H9 (cell line): ENCODE measurements around the gene KIF3B. TPM values are rescaled to one million over a fixed set of nuclear protein-coding genes. Genes with fewer than 3 reads are reported as not detected.

Experiments
- DNase-seq: peaks from one replicate; pipeline ENCODE4 v3.0.0-alpha.2; 2017
- H2AFZ ChIP-seq: one replicate; pipeline ENCODE4 v1.6.1; 2013; ENCODE audit warnings: mild to moderate bottlenecking, low read length, control low read depth, moderate library complexity
- H2AK5ac ChIP-seq: 2 replicates; pipeline ENCODE4 v1.6.1; 2013; ENCODE audit warnings: low read length, control low read depth, mixed read lengths; ENCODE audit not compliant: insufficient read length
- H2BK120ac ChIP-seq: one replicate; pipeline ENCODE4 v1.6.1; 2013; ENCODE audit warnings: low read depth, mild to moderate bottlenecking, low read length, control low read depth, inconsistent platforms; ENCODE audit not compliant: poor library complexity, severe bottlenecking
- H2BK12ac ChIP-seq: 2 replicates; pipeline ENCODE4 v1.6.1; 2013; ENCODE audit warnings: low read length, control low read depth, mixed read lengths, low read depth; ENCODE audit not compliant: insufficient read length
- H2BK15ac ChIP-seq: 2 replicates; pipeline ENCODE4 v1.6.1; 2013; ENCODE audit warnings: low read depth, low read length, control low read depth
- H2BK20ac ChIP-seq: one replicate; pipeline ENCODE4 v1.6.1; 2013; ENCODE audit warnings: low read depth, mild to moderate bottlenecking, low read length, control low read depth, inconsistent platforms; ENCODE audit not compliant: poor library complexity, severe bottlenecking
- H2BK5ac ChIP-seq: 2 replicates; pipeline ENCODE4 v1.6.1; 2013; ENCODE audit warnings: low read length, control low read depth, mixed read lengths; ENCODE audit not compliant: insufficient read length
- H3K14ac ChIP-seq: 2 replicates; pipeline ENCODE4 v1.6.1; 2013; ENCODE audit warnings: low read length, control low read depth; ENCODE audit not compliant: insufficient read depth
- H3K18ac ChIP-seq: 2 replicates; pipeline ENCODE4 v1.6.1; 2013; ENCODE audit warnings: low read depth, mild to moderate bottlenecking, mixed read lengths, low read length, control low read depth; ENCODE audit not compliant: insufficient read length
- H3K23ac ChIP-seq: 2 replicates; pipeline ENCODE4 v1.6.1; 2013; ENCODE audit warnings: low read length, control low read depth, mixed read lengths, low read depth; ENCODE audit not compliant: insufficient read length
- H3K23me2 ChIP-seq: 2 replicates; pipeline ENCODE4 v1.6.1; 2013; ENCODE audit warnings: low read depth, mild to moderate bottlenecking, mixed read lengths, low read length, control low read depth; ENCODE audit not compliant: insufficient read length, poor library complexity, severe bottlenecking
- H3K27ac ChIP-seq: 2 replicates; pipeline ENCODE4 v1.5.1; 2013; ENCODE audit warnings: low read length, control low read depth, mixed read lengths, low read depth; ENCODE audit not compliant: insufficient read length
- H3K27me3 ChIP-seq: 2 replicates; pipeline ENCODE4 v1.6.1; 2013; ENCODE audit warnings: low read length, control low read depth, inconsistent platforms; ENCODE audit not compliant: insufficient read depth
- H3K4ac ChIP-seq: 2 replicates; pipeline ENCODE4 v1.6.1; 2013; ENCODE audit warnings: low read depth, mild to moderate bottlenecking, control low read depth, inconsistent platforms, low read length, moderate library complexity
- H3K4me1 ChIP-seq: 2 replicates; pipeline ENCODE4 v1.6.1; 2013; ENCODE audit warnings: low read length, control low read depth, inconsistent platforms; ENCODE audit not compliant: insufficient read depth
- H3K4me2 ChIP-seq: 2 replicates; pipeline ENCODE4 v1.6.1; 2013; ENCODE audit warnings: low read length, control low read depth, mixed read lengths; ENCODE audit not compliant: insufficient read length, insufficient read depth
- H3K56ac ChIP-seq: 2 replicates; pipeline ENCODE4 v1.6.1; 2013; ENCODE audit warnings: low read depth, mild to moderate bottlenecking, mixed read lengths, low read length, control low read depth; ENCODE audit not compliant: insufficient read length
- H3K79me1 ChIP-seq: 2 replicates; pipeline ENCODE4 v1.6.1; 2013; ENCODE audit warnings: low read depth, mild to moderate bottlenecking, moderate library complexity, low read length, control low read depth, inconsistent platforms; ENCODE audit not compliant: insufficient read depth, poor library complexity, severe bottlenecking
- H3K79me2 ChIP-seq: 2 replicates; pipeline ENCODE4 v1.6.1; 2013; ENCODE audit warnings: low read length, control low read depth, inconsistent platforms; ENCODE audit not compliant: insufficient read depth
- H3K9ac ChIP-seq: 2 replicates; pipeline ENCODE4 v1.6.1; 2013; ENCODE audit warnings: low read length, control low read depth, mixed read lengths; ENCODE audit not compliant: insufficient read length; ENCODE audit errors: extremely low read depth
- H3K9me3 ChIP-seq: one replicate; pipeline ENCODE4 v1.6.1; 2013; ENCODE audit warnings: low read depth, low read length, inconsistent platforms; ENCODE audit not compliant: control insufficient read depth
- H3T11ph ChIP-seq: one replicate; pipeline ENCODE4 v1.6.1; 2013; ENCODE audit warnings: mild to moderate bottlenecking, low read length, control low read depth, inconsistent platforms
- H4K20me1 ChIP-seq: one replicate; pipeline ENCODE4 v1.6.1; 2013; ENCODE audit not compliant: control insufficient read depth, insufficient read length, insufficient read depth
- H4K5ac ChIP-seq: 2 replicates; pipeline ENCODE4 v1.6.1; 2013; ENCODE audit warnings: low read depth, mild to moderate bottlenecking, mixed read lengths, low read length, control low read depth; ENCODE audit not compliant: insufficient read length
- H4K8ac ChIP-seq: replicated peaks from 2 replicates; pipeline ENCODE4 v1.6.1; 2013; ENCODE audit warnings: low read length, control low read depth, mixed read lengths, low read depth; ENCODE audit not compliant: insufficient read length
- H4K91ac ChIP-seq: 2 replicates; pipeline ENCODE4 v1.6.1; 2013; ENCODE audit warnings: low read depth, mild to moderate bottlenecking, moderate library complexity, mixed read lengths, low read length, control low read depth; ENCODE audit not compliant: insufficient read length
- H3K27ac Mint-ChIP-seq, 3 experiments: 2 replicates in 2 of 3; 3 replicates in 1 of 3; pipeline ENCODE4 v1.8.0; 2020 to 2021; ENCODE audit warnings: mixed read lengths in 3 of 3, mild to moderate bottlenecking in 1 of 3, moderate library complexity in 1 of 3
- H3K27me3 Mint-ChIP-seq: 2 replicates; pipeline ENCODE4 v1.8.0; 2021; ENCODE audit warnings: low read depth, mild to moderate bottlenecking, moderate library complexity, mixed read lengths
- H3K36me3 Mint-ChIP-seq, 3 experiments: 2 replicates in 2 of 3; 3 replicates in 1 of 3; pipeline ENCODE4 v1.8.0; 2020 to 2021; ENCODE audit warnings: low read depth in 3 of 3, mixed read lengths in 3 of 3; ENCODE audit not compliant: insufficient read depth in 1 of 3
- H3K4me1 Mint-ChIP-seq, 2 experiments: 2 replicates each; pipeline ENCODE4 v1.8.0; 2020; ENCODE audit warnings: mixed read lengths in 2 of 2
- H3K4me3 Mint-ChIP-seq, 2 experiments: 2 replicates in 1 of 2; 3 replicates in 1 of 2; pipeline ENCODE4 v1.8.0; 2020 to 2021; ENCODE audit warnings: mild to moderate bottlenecking in 2 of 2, mixed read lengths in 2 of 2, moderate library complexity in 1 of 2
- H3K9me3 Mint-ChIP-seq, 2 experiments: 2 replicates in 1 of 2; 3 replicates in 1 of 2; pipeline ENCODE4 v1.8.0; 2020; ENCODE audit warnings: mild to moderate bottlenecking in 2 of 2, mixed read lengths in 2 of 2, moderate library complexity in 1 of 2
- WGBS: extraction: QIAGEN DNeasy Blood & Tissue Kit; methylation state at CpG from one replicate; pipeline ENCODE4 v1.1.7; 2013; ENCODE audit warnings: missing lambda C conversion rate, low lambda C conversion rate, mixed read lengths; ENCODE audit not compliant: insufficient read length; ENCODE audit errors: extremely low coverage; 5-methylcytosine and 5-hydroxymethylcytosine counted together
- total RNA-seq: library from RNA; stranded (reverse); gene quantifications from 2 replicates; pipeline ENCODE4 v1.2.1, GENCODE V29; 2021
- TF ChIP-seq, protein P1 (sequence below): fragments of 200-600 bp; sonication (generic); conservative IDR thresholded peaks from 3 replicates; pipeline ENCODE4 v1.8.0; 2021; ENCODE audit warnings: antibody characterized with exemption, mild to moderate bottlenecking

KIF3B gene
- total RNA-seq, 1 experiment from 2014 or later: 29.7 TPM

DNA sequence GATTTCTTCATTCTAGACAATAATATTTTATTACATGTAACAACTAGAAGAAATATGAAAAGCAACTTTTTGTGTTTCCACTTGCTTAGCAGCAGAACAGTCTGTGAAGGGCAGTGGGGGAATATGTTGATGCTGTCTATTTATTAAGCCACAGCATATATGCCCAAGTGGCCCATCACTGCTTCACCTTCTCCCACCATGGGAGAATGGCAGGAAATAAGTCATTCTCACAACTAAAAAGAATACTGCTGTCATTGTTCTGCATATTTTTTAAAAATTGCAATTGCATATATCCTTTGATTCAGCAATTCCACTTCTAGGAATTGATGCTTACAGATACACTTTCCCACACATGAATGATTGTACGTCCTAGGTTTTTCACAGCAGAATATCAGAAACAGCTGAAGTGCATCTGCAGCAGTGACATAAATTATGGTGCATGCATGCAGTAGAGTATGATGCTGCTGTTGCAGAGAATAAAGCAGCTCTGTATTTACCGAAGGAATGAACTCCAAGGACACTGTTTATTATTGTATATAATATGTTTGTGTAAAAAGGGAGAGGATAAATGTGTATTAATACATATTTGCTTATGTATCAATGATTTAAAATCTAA lies 26.8 kb downstream of the KIF3B start:
- H3K79me2 ChIP-seq: no peaks in the 10 kb centered on the region
- TF ChIP-seq, protein P1, sequence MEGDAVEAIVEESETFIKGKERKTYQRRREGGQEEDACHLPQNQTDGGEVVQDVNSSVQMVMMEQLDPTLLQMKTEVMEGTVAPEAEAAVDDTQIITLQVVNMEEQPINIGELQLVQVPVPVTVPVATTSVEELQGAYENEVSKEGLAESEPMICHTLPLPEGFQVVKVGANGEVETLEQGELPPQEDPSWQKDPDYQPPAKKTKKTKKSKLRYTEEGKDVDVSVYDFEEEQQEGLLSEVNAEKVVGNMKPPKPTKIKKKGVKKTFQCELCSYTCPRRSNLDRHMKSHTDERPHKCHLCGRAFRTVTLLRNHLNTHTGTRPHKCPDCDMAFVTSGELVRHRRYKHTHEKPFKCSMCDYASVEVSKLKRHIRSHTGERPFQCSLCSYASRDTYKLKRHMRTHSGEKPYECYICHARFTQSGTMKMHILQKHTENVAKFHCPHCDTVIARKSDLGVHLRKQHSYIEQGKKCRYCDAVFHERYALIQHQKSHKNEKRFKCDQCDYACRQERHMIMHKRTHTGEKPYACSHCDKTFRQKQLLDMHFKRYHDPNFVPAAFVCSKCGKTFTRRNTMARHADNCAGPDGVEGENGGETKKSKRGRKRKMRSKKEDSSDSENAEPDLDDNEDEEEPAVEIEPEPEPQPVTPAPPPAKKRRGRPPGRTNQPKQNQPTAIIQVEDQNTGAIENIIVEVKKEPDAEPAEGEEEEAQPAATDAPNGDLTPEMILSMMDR: no peak
- H3T11ph ChIP-seq: no peak overlapping the region
- no peak overlapping the region for H2BK20ac ChIP-seq
- no CpG with 5 or more reads among the region's 2 CpGs for WGBS
- no peak overlapping the region for H4K5ac ChIP-seq
- no peak for DNase-seq
- H3K4ac ChIP-seq: no peak overlapping the region
- Mint-ChIP-seq H3K27ac (no peak overlapping the region), H3K36me3 (no peaks in the 10 kb centered on the region), H3K9me3 (no peaks in the 10 kb centered on the region), H3K4me1 (peaks cover 0 to 10% of the 10 kb centered on the region in 2 experiments; a peak in 2 of 4 replicates), H3K27me3 (no peaks in the 10 kb centered on the region), H3K4me3 (no peak overlapping the region)
- H3K79me1 ChIP-seq: no peaks in the 10 kb centered on the region
- H2BK5ac ChIP-seq: no peak overlapping the region
- H2AK5ac ChIP-seq: no peak overlapping the region
- no peaks in the 10 kb centered on the region for H3K4me1 ChIP-seq
- H3K27me3 ChIP-seq: no peaks in the 10 kb centered on the region
- no peak overlapping the region for H2BK120ac ChIP-seq
- no peaks in the 10 kb centered on the region for H3K23me2 ChIP-seq
- no peaks in the 10 kb centered on the region for H4K20me1 ChIP-seq
- no peak overlapping the region for H2BK15ac ChIP-seq
- no peak overlapping the region for H3K27ac ChIP-seq
- no peak overlapping the region for H3K4me2 ChIP-seq
- H4K91ac ChIP-seq: no peak overlapping the region
- no peak overlapping the region for H2BK12ac ChIP-seq
- H3K9ac ChIP-seq: no peak overlapping the region
- H4K8ac ChIP-seq: no peak overlapping the region
- no peak overlapping the region for H2AFZ ChIP-seq
- H3K56ac ChIP-seq: no peak overlapping the region
- H3K18ac ChIP-seq: no peak overlapping the region
- H3K23ac ChIP-seq: no peak overlapping the region
- no peak overlapping the region for H3K14ac ChIP-seq
- no peaks in the 10 kb centered on the region for H3K9me3 ChIP-seq
